SK-N-SH (cell line): ENCODE measurements around the gene THSD7B.

Experiments
- RAD21 ChIP-seq: IDR thresholded peaks from 2 replicates; pipeline ENCODE4 v1.6.1; 2012; ENCODE audit warnings: mild to moderate bottlenecking, low read length
- TAF1 ChIP-seq: IDR thresholded peaks from 2 replicates; pipeline ENCODE4 v1.6.1; 2012; ENCODE audit warnings: low read depth, mild to moderate bottlenecking, low read length, moderate library complexity, borderline replicate concordance

DNA sequence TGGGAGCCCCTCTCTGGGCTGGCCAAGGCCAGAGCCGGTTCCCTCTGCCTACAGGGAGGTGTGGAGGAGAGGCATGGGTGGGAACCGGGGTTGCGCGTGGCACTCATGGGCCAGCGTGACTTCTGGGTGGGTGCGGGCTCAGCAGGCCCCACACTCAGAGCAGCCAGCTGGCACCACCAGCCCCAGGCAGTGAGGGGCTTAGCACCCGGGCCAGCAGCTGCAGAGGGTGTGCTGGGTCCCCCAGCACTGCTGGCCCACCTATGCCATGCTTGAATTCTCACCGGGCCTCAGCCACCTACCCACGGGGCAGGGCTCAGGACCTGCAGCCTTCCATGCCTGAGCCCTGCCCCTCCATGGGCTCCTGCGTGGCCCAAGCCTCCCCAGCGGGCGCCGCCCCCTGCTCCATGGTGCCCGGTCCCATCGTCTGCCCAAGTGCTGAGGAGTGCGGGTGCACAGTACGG lies 950.4 kb downstream of the THSD7B start:
- no peak for TF ChIP-seq TAF1
- no peak for TF ChIP-seq RAD21
